Measurements from ENCODE around the gene SH3PXD2A.
"Not testable (repeated sequence)": the region's sequence is repeated elsewhere in the genome, so short reads cannot be mapped to it uniquely, and the experiment has no call there.

Gene SH3PXD2A

DNA sequence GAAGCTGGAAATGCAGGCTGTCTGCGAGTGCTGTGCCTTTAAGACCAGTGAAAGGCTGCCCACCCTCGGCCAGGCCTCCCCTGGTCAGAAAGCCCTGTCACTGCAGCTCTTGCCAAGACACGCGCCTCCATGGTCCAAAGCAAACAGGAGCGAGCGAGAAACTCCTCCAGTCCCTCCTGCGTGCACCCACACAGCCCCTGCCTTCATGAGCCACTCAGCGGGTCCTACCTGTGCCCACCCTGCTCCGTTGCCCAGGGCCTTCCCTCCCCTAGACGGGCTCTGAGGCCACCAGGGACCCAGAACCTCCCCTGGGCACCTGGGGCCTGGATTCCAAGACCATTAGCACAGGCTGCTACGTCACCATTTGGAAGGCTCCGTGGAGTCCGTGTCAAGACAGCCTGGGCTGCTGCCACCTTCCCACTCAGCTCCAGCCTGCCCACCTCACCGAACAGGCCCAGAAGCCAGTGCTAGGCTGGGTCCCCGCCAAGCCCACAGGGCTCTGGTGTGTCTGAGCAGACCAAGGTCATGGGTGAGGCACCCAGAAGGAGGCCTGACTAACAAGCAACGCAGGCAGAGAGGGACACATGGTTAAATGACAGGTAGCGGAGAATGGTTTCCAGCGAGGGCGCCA lies 217.3 kb downstream of the SH3PXD2A start:
- no peak for DNase-seq

- DNase-seq, result no peak
These were observed 218.4 kb downstream of the SH3PXD2A start for GRCh38 chr10:103637011-103637410.

GRCh38 chr10:103636492-103636891 lies 218.9 kb downstream of the SH3PXD2A start:
- DNase-seq, result no peak

DNA sequence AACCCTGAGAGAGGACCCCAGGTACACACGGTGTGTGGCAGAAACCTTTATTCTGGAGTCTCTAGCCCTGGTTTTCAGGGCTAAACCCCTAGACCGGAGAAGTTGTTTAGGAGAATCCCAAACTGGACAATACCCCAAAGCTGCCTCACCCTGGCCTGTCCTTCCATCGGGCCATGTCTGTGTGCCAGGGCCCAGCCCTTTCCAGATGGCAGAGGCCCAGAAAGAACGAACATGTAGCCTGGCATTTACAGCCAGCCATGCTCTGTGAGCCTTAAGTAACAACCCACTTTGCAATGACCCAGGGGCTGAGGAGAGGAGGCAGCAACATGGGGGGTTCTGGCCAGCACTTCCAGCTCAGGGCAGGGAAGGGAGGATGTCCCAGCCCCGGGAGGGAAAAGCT lies 219.8 kb downstream of the SH3PXD2A start:
- DNase-seq, result no peak

DNA sequence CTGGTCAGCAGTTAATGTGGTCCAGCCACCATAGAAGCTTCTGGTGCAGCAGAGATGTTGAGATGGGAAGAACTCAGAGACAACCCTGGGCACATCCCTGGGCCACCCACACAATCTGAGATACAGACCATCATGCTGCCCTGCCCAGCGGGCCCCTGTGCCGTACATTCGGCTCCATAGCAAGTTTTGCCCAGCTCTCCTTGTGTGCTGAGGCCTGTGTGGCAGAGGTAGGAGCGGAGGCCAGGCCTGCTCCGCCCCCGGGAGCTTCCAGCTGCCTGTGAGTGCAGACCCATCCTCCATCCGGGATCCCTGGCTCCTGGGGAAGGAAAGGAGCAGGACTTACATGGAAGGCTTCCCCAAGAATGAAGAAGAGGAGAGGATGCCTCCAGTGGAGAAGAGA lies 221.5 kb downstream of the SH3PXD2A start:
- no peak for DNase-seq

GRCh38 chr10:103632871-103633270 lies 222.5 kb downstream of the SH3PXD2A start:
- not testable (repeated sequence) for DNase-seq

- DNase-seq, result no peak
These were observed 223.1 kb downstream of the SH3PXD2A start for GRCh38 chr10:103632247-103632642.

DNA sequence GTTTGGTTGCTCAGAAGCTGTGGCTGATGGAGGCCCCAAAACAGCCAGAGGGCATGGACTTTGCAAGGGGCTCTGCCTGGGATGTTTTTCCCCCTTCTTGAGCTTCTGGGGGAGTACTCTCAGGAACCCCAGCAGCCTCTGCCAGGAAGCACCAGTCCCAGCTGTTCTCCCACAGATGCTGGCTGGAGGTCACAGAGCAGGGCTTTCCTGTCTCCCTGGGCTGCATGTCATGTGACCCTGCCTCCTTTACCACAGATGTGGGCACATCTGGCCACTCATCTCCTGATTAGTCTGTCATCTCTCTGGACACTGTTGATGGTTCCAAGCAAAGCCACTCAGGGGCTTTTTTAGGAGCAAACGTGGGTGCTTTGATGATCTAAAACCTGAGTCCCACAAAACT lies 225.2 kb downstream of the SH3PXD2A start:
- DNase-seq, result no peak

GRCh38 chr10:103629581-103629980 lies 225.8 kb downstream of the SH3PXD2A start:
- DNase-seq, result no peak

DNA sequence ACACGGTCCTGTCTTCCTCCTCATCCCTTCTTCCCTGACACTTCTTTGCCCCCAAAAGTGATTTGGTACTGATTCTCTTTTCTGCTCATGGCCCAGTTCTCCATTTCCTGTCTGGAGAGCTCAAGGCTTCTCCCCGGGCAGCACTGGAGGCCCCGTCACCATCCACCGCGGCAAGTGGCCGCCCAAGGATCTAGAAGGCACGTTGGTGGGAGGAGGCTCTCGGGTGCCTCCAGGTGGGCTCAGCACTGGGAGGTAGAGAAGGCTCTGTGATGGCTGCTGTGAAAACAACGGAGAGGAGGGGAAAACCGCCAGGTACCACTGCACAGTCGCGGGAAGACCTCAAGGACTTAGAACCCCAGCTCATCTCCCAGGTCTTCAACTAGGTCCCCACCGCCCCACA lies 227.5 kb downstream of the SH3PXD2A start:
- no peak for DNase-seq

- no peak for DNase-seq
These were observed 228.1 kb downstream of the SH3PXD2A start for GRCh38 chr10:103627111-103627892.

- no peak for DNase-seq
These were observed 229.2 kb downstream of the SH3PXD2A start for GRCh38 chr10:103626178-103626577.

DNA sequence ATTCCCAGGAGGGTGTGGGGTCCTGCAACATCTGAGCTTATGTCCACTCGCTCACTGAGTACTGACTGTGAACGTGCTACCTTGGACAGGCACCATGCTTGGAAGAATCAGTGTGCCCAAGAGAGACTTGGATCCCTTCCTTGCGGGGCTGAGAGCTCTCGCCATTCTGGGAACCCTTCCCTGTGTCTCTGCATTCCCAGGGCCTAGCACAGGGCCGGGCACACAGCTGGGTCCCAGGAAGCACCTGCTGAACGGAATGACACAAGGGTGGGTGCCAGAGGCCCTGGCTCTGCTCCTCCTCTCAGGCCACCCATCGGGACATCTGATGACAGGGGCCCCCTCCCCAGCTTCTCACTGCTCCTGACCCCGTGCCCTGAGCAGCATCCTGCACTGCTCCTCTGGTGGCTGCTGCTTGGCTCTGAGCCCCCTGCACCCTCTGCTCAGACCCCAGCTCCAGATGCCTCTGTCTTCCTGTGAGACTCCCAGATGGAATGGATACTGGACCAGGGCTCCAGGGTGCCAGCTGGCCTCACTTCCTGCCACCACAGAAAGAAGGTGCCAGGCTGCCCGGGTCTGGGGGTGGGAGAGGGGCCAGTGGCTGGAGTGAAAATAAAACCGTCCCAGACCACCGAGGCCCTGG lies 232.3 kb downstream of the SH3PXD2A start:
- no peak for DNase-seq

GRCh38 chr10:103622286-103622685 lies 233.1 kb downstream of the SH3PXD2A start:
- DNase-seq, result no peak

DNA sequence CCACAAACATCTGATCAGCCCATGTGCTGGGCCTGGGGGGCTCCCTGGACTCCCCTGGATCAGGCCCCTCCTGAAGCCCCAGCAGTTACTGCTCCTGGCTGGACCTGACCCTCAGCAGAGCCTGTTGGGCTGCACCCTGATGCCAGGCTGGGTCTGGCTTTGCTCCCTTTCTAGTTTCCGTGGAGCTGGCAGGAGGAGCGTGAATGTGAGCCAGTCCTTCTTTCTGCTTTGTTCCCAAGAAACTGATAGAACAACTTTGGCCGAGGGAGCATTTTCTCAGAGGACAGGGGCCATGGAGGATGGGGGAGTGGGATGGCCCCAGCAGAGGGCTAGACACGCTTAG lies 233.6 kb downstream of the SH3PXD2A start:
- no peak for DNase-seq

GRCh38 chr10:103620891-103621782 lies 234.2 kb downstream of the SH3PXD2A start:
- DNase-seq, result no peak

- no peak for DNase-seq
These were observed 235.0 kb downstream of the SH3PXD2A start for GRCh38 chr10:103620352-103620740.

GRCh38 chr10:103619424-103620351 lies 235.7 kb downstream of the SH3PXD2A start:
- no peak for DNase-seq

DNA sequence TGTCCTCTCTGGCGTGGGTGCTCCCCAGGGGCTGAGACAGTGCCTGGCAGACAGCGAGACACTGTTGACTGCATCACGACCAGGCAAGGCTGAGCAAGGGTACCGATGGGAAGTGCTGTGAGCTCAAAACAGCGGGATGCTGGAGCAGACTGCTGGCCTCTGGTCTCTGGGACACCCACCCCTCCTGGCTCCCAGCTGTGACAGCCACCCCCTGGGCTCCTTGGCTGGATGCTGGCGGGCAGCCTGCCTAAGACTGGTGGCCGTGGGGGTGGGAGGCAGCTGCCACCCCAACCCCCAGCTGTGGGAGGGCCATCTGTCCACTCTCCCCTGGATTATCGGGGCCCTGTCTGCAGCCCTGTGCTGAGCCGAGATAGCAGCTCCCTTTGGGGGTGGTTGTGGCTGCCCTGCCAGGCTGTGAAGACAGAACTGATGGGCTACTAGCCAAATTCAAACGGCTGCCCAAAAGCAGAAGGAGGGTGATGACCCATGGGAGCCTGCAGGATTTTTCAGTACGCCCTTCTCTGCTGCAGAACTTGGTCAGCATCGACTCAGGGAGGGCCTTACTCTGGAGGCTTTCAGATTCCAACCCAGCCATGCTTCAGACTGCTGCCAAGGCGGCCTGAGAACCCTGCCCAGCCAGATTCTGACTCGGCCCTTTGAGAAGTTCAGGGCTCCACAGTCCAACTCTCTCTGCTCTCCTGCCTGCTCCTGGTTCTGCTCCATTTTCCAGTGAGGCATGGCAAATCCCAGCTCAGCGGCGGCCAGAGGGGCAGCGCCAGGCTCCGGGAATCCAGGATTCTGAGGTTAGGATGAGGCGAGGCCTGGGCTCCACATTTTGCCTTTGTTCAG lies 236.6 kb downstream of the SH3PXD2A start:
- no peak for DNase-seq

DNA sequence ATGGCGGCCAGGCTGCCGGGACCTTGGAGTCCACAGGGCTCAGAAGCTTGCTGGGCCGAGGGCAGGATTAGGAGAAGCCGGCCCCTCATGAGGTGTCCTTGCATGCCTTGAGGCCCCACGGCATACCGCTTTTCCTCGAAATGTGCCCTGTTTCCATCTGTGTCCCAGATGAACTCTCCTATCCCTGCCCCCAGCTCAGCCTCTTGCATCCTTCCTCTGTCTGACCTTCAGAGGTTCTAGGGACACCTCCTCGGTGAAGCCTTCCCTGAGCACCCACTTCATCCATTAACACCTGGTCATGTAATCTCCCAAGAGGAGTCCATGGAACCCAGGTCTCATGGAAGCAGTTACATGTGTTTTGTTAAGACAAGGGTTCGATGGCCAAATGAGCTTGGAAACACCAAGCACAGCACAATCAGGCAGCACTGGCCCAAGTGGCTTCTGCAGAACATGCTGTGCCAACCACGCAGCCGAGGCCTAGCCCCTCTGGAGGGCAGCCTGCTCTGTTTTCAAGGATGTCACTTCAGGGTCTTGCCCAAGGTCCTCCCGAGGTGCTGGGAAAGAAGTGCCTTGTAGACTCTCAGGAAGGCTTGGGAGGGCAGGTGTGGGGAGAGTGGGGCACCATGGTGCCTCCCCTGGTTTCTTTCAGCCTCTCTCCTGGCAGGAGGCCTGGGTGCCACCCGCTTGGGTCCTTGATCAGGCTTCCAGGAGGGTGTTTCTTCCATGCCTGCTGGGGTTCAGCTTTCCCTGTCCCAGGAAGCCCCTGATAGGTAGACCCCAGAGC lies 237.6 kb downstream of the SH3PXD2A start:
- DNase-seq, result no peak

All from CD4-positive, alpha-beta T cell treated with Interleukin-21 for 1 hour (primary cell).